ENCODE measurements around the gene MAP4.

The MAP4 gene

GRCh38 chr3:47846880-47847248, 169.4 kb downstream of the MAP4 start:
- no peak for TF ChIP-seq YY1 (IDR thresholded peaks at IDR 0.05; ENCODE audit: low read depth)
- TF ChIP-seq CREB1 (IDR thresholded peaks at IDR 0.05; ENCODE audit: low read depth), result no peak
- no peak for TF ChIP-seq TCF12 (IDR thresholded peaks at IDR 0.05; ENCODE audit: low read depth)
- TF ChIP-seq EP300 (IDR thresholded peaks at IDR 0.05; ENCODE audit: borderline replicate concordance), result no peak
- TF ChIP-seq, protein P1, sequence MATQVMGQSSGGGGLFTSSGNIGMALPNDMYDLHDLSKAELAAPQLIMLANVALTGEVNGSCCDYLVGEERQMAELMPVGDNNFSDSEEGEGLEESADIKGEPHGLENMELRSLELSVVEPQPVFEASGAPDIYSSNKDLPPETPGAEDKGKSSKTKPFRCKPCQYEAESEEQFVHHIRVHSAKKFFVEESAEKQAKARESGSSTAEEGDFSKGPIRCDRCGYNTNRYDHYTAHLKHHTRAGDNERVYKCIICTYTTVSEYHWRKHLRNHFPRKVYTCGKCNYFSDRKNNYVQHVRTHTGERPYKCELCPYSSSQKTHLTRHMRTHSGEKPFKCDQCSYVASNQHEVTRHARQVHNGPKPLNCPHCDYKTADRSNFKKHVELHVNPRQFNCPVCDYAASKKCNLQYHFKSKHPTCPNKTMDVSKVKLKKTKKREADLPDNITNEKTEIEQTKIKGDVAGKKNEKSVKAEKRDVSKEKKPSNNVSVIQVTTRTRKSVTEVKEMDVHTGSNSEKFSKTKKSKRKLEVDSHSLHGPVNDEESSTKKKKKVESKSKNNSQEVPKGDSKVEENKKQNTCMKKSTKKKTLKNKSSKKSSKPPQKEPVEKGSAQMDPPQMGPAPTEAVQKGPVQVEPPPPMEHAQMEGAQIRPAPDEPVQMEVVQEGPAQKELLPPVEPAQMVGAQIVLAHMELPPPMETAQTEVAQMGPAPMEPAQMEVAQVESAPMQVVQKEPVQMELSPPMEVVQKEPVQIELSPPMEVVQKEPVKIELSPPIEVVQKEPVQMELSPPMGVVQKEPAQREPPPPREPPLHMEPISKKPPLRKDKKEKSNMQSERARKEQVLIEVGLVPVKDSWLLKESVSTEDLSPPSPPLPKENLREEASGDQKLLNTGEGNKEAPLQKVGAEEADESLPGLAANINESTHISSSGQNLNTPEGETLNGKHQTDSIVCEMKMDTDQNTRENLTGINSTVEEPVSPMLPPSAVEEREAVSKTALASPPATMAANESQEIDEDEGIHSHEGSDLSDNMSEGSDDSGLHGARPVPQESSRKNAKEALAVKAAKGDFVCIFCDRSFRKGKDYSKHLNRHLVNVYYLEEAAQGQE (IDR thresholded peaks at IDR 0.05; ENCODE audit: low read depth), result no peak
- TF ChIP-seq CEBPB (IDR thresholded peaks at IDR 0.05), result no peak
- no peak for TF ChIP-seq TAF1 (IDR thresholded peaks at IDR 0.05; ENCODE audit: low read depth)
- no peak for TF ChIP-seq ZBTB7A (IDR thresholded peaks at IDR 0.05; ENCODE audit: low read depth)
- no peak for TF ChIP-seq NFIC (IDR thresholded peaks at IDR 0.05)
- no peak for TF ChIP-seq FOXM1 (IDR thresholded peaks at IDR 0.05; ENCODE audit: borderline replicate concordance, low read depth)

GRCh38 chr3:47846186-47846879, 169.9 kb downstream of the MAP4 start:
- TF ChIP-seq CREB1 (IDR thresholded peaks at IDR 0.05; ENCODE audit: low read depth) (no peak), EP300 (IDR thresholded peaks at IDR 0.05; ENCODE audit: borderline replicate concordance) (no peak), RAD21 (IDR thresholded peaks at IDR 0.05; ENCODE audit: low read depth) (no peak), ZBTB7A (IDR thresholded peaks at IDR 0.05; ENCODE audit: low read depth) (no peak), TEAD4 (IDR thresholded peaks at IDR 0.05) (no peak), NFIC (IDR thresholded peaks at IDR 0.05) (no peak), TCF12 (IDR thresholded peaks at IDR 0.05; ENCODE audit: low read depth) (no peak), FOXM1 (IDR thresholded peaks at IDR 0.05; ENCODE audit: borderline replicate concordance, low read depth) (no peak), MAX (IDR thresholded peaks at IDR 0.05) (no peak), CEBPB (IDR thresholded peaks at IDR 0.05) (no peak), EGR1 (IDR thresholded peaks at IDR 0.05) (no peak), TAF1 (IDR thresholded peaks at IDR 0.05; ENCODE audit: low read depth) (no peak), YY1 (IDR thresholded peaks at IDR 0.05; ENCODE audit: low read depth) (no peak)
- TF ChIP-seq, protein P2, sequence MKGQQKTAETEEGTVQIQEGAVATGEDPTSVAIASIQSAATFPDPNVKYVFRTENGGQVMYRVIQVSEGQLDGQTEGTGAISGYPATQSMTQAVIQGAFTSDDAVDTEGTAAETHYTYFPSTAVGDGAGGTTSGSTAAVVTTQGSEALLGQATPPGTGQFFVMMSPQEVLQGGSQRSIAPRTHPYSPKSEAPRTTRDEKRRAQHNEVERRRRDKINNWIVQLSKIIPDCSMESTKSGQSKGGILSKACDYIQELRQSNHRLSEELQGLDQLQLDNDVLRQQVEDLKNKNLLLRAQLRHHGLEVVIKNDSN (IDR thresholded peaks at IDR 0.05), result no peak
- TF ChIP-seq, protein P1 (IDR thresholded peaks at IDR 0.05; ENCODE audit: low read depth), result no peak

- TF ChIP-seq MAX (IDR thresholded peaks at IDR 0.05) (no peak), TCF12 (IDR thresholded peaks at IDR 0.05; ENCODE audit: low read depth) (no peak), YY1 (IDR thresholded peaks at IDR 0.05; ENCODE audit: low read depth) (no peak)
- TF ChIP-seq, protein P2 (IDR thresholded peaks at IDR 0.05), result no peak
Measured at GRCh38 chr3:47841786-47842349, 174.3 kb downstream of the MAP4 start.

- TF ChIP-seq RAD21 (IDR thresholded peaks at IDR 0.05; ENCODE audit: low read depth), result no peak
- no peak for TF ChIP-seq TCF12 (IDR thresholded peaks at IDR 0.05; ENCODE audit: low read depth)
- TF ChIP-seq EGR1 (IDR thresholded peaks at IDR 0.05), result no peak
- no peak for TF ChIP-seq FOXM1 (IDR thresholded peaks at IDR 0.05; ENCODE audit: borderline replicate concordance, low read depth)
Measured at GRCh38 chr3:47838503-47838902, 177.7 kb downstream of the MAP4 start.

DNA sequence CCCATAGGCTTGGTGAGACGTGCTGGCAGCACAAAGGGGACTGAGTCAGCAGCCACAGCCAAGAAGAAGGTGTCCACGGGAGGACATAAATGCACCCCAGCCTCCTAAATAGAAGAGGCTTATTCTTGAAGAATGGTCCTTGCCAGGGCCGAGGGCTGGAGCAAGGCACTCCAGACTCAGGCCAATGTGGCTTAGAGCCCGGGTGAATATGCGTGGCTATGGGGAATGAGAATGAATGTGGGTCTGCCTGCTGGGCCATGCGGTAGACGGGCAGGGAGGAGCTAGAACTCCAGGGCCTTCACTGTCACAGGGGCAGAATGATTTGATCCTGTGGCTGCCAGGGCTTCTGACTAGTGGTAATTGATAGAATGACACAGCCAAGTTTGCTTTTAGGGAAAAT, 179.2 kb downstream of the MAP4 start:
- TF ChIP-seq EP300 (IDR thresholded peaks at IDR 0.05; ENCODE audit: borderline replicate concordance) (no peak), TEAD4 (IDR thresholded peaks at IDR 0.05) (no peak), CEBPB (IDR thresholded peaks at IDR 0.05) (no peak), MAX (IDR thresholded peaks at IDR 0.05) (no peak)
- TF ChIP-seq, protein P2 (IDR thresholded peaks at IDR 0.05), result no peak

All from Ishikawa (cell line).